ENCODE results near the gene TP63.

The TP63 gene

GRCh38 chr3:189927975-189928895, 297.0 kb downstream of the TP63 start:
- no peak for DNase-seq (ENCODE audit: low read depth)

GRCh38 chr3:189936201-189936945, 305.2 kb downstream of the TP63 start:
- no peak for DNase-seq (ENCODE audit: low read depth)

GRCh38 chr3:189937302-189938127, 306.3 kb downstream of the TP63 start:
- no peak for DNase-seq (ENCODE audit: low read depth)

GRCh38 chr3:189941125-189941524, 309.9 kb downstream of the TP63 start:
- no peak for DNase-seq (ENCODE audit: low read depth)

GRCh38 chr3:189941679-189942078, 310.5 kb downstream of the TP63 start:
- no peak for DNase-seq (ENCODE audit: low read depth)

- DNase-seq (ENCODE audit: low read depth): no peak
Measured at GRCh38 chr3:189942948-189943347, 311.8 kb downstream of the TP63 start.

- no peak for DNase-seq (ENCODE audit: low read depth)
Measured at GRCh38 chr3:189944285-189945145, 313.3 kb downstream of the TP63 start.

- DNase-seq (ENCODE audit: low read depth): no peak
Measured at GRCh38 chr3:189945935-189946709, 314.9 kb downstream of the TP63 start.

Data from stimulated activated CD4-positive, alpha-beta T cell treated with anti-CD3 and anti-CD28 coated beads, Interleukin-2, amount 100 ng/mL, for 4 hours (primary cell).